ENCODE data around the gene MARCOL.
"Not testable (repeated sequence)": the region's sequence is repeated elsewhere in the genome, so short reads cannot be mapped to it uniquely, and the experiment has no call there.

Gene MARCOL

GRCh38 chr5:148268566-148268965 lies 30.2 kb downstream of the MARCOL start, which contains the start of gene SPINK13:
Gene SPINK13 (plus strand): TSS chr5:148268794. CDS start chr5:148270073, 1,279 bp downstream.
- DNase-seq, result no peak

- DNase-seq, result not testable (repeated sequence)
These were observed 36.8 kb downstream of the MARCOL start for GRCh38 chr5:148275129-148275528.

- DNase-seq, result not testable (repeated sequence)
These were observed 42.6 kb downstream of the MARCOL start for GRCh38 chr5:148280893-148281292.

DNA sequence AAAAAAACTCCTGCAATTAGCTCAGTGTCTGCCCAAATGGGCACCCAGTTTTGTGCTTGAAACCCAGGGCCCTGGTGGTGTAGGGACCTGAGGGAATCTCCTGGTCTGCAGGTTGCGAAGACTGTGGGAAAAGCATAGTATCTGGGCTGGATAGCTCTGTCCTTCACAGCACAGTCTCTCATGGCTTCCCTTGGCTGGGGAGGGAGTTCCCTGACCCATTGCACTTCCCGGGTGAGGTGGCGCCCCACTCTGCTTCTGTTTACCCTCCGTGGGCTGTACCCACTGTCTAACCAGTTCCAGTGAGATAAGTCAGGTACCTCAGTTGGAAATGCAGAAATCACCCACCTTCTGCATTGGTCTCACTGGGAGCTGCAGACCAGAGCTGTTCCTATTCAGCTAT lies 43.0 kb downstream of the MARCOL start:
- not testable (repeated sequence) for DNase-seq

DNA sequence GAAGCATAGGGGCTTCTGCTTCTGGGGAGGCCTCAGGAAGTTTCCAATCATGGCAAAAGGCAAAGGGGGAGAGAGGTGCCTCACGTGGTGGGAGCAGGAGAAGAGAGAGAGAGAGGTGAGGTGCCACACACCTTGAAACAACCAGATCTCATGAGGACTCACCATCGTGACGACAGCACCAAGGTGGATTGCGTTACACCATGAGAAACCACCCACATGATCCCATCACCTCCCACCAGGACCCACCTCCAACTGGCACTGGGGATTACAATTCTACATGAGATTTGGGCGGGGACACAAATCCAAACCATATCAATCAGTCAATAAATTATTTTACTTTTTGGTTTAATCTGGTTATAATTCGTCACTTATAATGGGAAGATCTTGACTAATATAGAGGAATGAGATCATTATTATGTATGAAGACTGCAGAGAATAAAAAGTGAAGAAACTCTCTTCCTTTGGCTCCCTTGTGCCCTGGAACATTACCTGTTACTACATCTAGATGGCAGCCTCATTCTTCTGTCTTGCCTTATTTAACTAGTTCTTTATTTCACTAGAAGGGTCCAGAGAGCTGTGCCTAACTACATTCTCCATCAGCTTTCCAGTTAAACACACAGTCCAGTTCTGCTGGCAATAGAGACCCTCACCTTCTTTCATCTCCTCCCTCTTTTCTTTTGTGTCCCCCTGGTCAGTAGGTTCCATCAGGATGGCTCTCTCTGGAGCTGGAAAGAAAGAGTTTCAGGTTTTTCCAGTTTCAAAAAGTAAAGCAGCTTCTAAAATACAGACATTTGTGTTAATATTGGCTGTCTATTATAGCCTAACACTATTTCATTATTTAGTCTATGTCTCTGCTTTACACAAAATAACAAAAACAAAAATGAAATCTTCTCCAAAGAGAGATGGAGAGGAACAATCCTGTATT lies 52.2 kb downstream of the MARCOL start:
- DNase-seq, result no peak

Measured in GDM1 (cell line).